Activated naive CD8-positive, alpha-beta T cell treated with anti-CD3 and anti-CD28 coated beads, Interleukin-2, amount 50 U/mL, for 24 hours (primary cell): ENCODE measurements around the gene CAV3.

Experiments used
- ATAC-seq: fragments of 150-1000 bp; cut with Tn5 transposase; one replicate; pipeline ENCODE4 v1.10.0; 2021
- DNase-seq: peaks from one replicate; pipeline ENCODE4 v3.0.0; 2021
- H3K27ac Mint-ChIP-seq: one replicate; pipeline ENCODE4 v1.8.0; 2021; ENCODE audit warnings: mild to moderate bottlenecking, mixed read lengths
- H3K27me3 Mint-ChIP-seq: one replicate; pipeline ENCODE4 v1.8.0; 2021; ENCODE audit warnings: mixed read lengths
- H3K36me3 Mint-ChIP-seq: one replicate; pipeline ENCODE4 v1.8.0; 2021; ENCODE audit warnings: low read depth, mixed read lengths
- H3K4me1 Mint-ChIP-seq: one replicate; pipeline ENCODE4 v1.8.0; 2021; ENCODE audit warnings: mixed read lengths
- H3K4me3 Mint-ChIP-seq: one replicate; pipeline ENCODE4 v1.8.0; 2021; ENCODE audit warnings: mild to moderate bottlenecking, moderate library complexity, mixed read lengths
- H3K9me3 Mint-ChIP-seq: one replicate; pipeline ENCODE4 v1.8.0; 2021; ENCODE audit warnings: mixed read lengths

Gene CAV3

GRCh38 chr3:8727605-8728512, 5.7 kb upstream of the CAV3 start:
- ATAC-seq (no peak), DNase-seq (no peak)
- Mint-ChIP-seq H3K27ac (no peak overlapping the region), H3K27me3 (peaks cover 2% of the 10 kb centered on the region), H3K36me3 (no peaks in the 10 kb centered on the region), H3K4me1 (no peaks in the 10 kb centered on the region), H3K4me3 (no peak overlapping the region), H3K9me3 (peaks cover 13% of the 10 kb centered on the region)

- no peak overlapping the region for H3K4me3 Mint-ChIP-seq
- H3K4me1 Mint-ChIP-seq: no peaks in the 10 kb centered on the region
- no peak for ATAC-seq
- H3K36me3 Mint-ChIP-seq: no peaks in the 10 kb centered on the region
- peaks cover 9% of the 10 kb centered on the region for H3K9me3 Mint-ChIP-seq
- H3K27ac Mint-ChIP-seq: no peak overlapping the region
- peaks cover 2% of the 10 kb centered on the region for H3K27me3 Mint-ChIP-seq
- no peak for DNase-seq
These were observed 4.1 kb upstream of the CAV3 start for GRCh38 chr3:8729479-8729878.

GRCh38 chr3:8730656-8731055, 2.9 kb upstream of the CAV3 start:
- H3K4me1 Mint-ChIP-seq: no peaks in the 10 kb centered on the region
- no peaks in the 10 kb centered on the region for H3K36me3 Mint-ChIP-seq
- H3K27ac Mint-ChIP-seq: no peak overlapping the region
- ATAC-seq: no peak
- H3K27me3 Mint-ChIP-seq: peaks cover 2% of the 10 kb centered on the region
- peaks cover 8% of the 10 kb centered on the region for H3K9me3 Mint-ChIP-seq
- no peak overlapping the region for H3K4me3 Mint-ChIP-seq
- DNase-seq: no peak

- Mint-ChIP-seq H3K36me3 (no peaks in the 10 kb centered on the region), H3K4me1 (no peaks in the 10 kb centered on the region), H3K27ac (no peak overlapping the region), H3K9me3 (no peaks in the 10 kb centered on the region), H3K27me3 (peaks cover 2% of the 10 kb centered on the region), H3K4me3 (no peak overlapping the region)
- ATAC-seq (no peak), DNase-seq (no peak)
These were observed 1.2 kb upstream of the CAV3 start for GRCh38 chr3:8732413-8732812.

- H3K9me3 Mint-ChIP-seq: no peaks in the 10 kb centered on the region
- no peak for DNase-seq
- H3K27me3 Mint-ChIP-seq: peaks cover 2% of the 10 kb centered on the region
- H3K4me3 Mint-ChIP-seq: no peak overlapping the region
- H3K27ac Mint-ChIP-seq: no peak overlapping the region
- H3K4me1 Mint-ChIP-seq: no peaks in the 10 kb centered on the region
- H3K36me3 Mint-ChIP-seq: no peaks in the 10 kb centered on the region
- ATAC-seq: no peak
These were observed 706 bp downstream of the CAV3 start for GRCh38 chr3:8734137-8734878.

DNA sequence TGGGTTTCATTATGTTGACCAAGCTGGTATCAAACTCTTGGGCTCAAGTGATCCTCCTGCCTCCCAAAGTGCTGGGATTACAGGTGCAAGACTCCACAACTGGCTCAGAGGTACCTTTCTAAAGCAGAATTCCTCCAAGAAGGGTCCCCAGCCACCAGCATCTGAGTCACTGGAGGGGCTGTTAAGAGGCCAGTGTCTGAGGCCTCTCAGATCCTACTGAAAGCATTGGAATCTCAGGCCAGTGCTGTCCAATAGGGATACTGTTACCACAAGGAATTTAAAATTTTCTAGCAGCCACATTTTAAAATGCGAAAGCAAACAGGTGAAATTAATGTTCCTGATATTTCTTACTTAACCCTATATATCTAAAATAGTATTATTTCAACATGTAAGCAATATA, 1.3 kb downstream of the CAV3 start:
- peaks cover 2% of the 10 kb centered on the region for H3K27me3 Mint-ChIP-seq
- no peaks in the 10 kb centered on the region for H3K9me3 Mint-ChIP-seq
- H3K4me3 Mint-ChIP-seq: no peak overlapping the region
- H3K4me1 Mint-ChIP-seq: peaks cover under 1% of the 10 kb centered on the region
- no peak overlapping the region for H3K27ac Mint-ChIP-seq
- ATAC-seq (no peak), DNase-seq (no peak)
- H3K36me3 Mint-ChIP-seq: no peaks in the 10 kb centered on the region

- Mint-ChIP-seq H3K4me1 (peaks cover 4% of the 10 kb centered on the region), H3K27me3 (peaks cover 2% of the 10 kb centered on the region), H3K27ac (no peak overlapping the region), H3K4me3 (no peak overlapping the region), H3K9me3 (no peaks in the 10 kb centered on the region), H3K36me3 (no peaks in the 10 kb centered on the region)
- no peak for DNase-seq
- ATAC-seq: no peak
These were observed 2.8 kb downstream of the CAV3 start for GRCh38 chr3:8736436-8736835.

DNA sequence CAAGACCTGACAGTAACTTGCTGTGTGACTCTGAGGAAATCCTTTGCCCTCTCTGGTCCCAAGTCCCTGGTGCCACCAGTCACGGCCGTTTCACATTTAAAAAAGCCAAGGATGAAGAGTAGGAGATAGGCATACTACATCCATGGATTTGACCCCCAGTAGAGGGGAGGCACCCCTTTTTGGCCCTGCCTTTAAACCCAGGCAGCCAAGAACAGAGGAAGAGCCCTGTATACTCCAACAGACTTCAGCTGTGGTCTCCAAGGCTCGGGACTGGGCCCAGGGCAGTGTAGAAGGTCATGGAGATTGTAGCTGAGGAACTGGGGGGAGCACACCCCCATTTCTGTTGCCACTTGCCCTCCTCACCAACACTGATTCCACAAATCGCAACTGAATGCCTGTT, 3.7 kb downstream of the CAV3 start:
- no peak overlapping the region for H3K4me3 Mint-ChIP-seq
- peaks cover 4% of the 10 kb centered on the region for H3K4me1 Mint-ChIP-seq
- no peaks in the 10 kb centered on the region for H3K9me3 Mint-ChIP-seq
- DNase-seq: no peak
- no peaks in the 10 kb centered on the region for H3K36me3 Mint-ChIP-seq
- no peak for ATAC-seq
- no peak overlapping the region for H3K27ac Mint-ChIP-seq
- H3K27me3 Mint-ChIP-seq: peaks cover 2% of the 10 kb centered on the region

GRCh38 chr3:8737823-8738222, 4.2 kb downstream of the CAV3 start:
- ATAC-seq: no peak
- H3K27ac Mint-ChIP-seq: no peak overlapping the region
- no peak overlapping the region for H3K4me3 Mint-ChIP-seq
- H3K4me1 Mint-ChIP-seq: peaks cover 4% of the 10 kb centered on the region
- H3K36me3 Mint-ChIP-seq: no peaks in the 10 kb centered on the region
- H3K27me3 Mint-ChIP-seq: no peaks in the 10 kb centered on the region
- no peaks in the 10 kb centered on the region for H3K9me3 Mint-ChIP-seq
- DNase-seq: no peak

DNA sequence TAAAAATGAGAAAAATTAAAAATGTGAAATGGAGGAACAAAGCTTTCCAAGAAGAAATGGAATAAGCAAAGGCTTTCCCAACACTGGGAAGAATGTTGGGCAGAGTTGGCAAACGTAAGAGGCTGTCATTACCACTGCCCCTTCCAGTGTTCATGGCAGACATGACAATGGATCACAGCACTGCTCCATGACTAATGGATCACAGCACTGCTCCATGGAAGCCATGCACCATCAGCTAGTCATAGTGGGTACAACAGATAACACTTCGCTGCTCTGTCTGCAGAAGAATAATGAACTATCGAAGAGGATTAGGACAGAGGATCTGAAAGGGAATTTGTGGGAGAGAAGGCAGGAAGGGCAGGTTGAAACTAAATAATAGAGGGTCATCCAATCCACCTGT, 5.0 kb downstream of the CAV3 start:
- Mint-ChIP-seq H3K36me3 (no peaks in the 10 kb centered on the region), H3K9me3 (no peaks in the 10 kb centered on the region), H3K4me3 (no peak overlapping the region), H3K27me3 (no peaks in the 10 kb centered on the region), H3K27ac (no peak overlapping the region), H3K4me1 (peaks cover 4% of the 10 kb centered on the region)
- no peak for DNase-seq
- no peak for ATAC-seq

DNA sequence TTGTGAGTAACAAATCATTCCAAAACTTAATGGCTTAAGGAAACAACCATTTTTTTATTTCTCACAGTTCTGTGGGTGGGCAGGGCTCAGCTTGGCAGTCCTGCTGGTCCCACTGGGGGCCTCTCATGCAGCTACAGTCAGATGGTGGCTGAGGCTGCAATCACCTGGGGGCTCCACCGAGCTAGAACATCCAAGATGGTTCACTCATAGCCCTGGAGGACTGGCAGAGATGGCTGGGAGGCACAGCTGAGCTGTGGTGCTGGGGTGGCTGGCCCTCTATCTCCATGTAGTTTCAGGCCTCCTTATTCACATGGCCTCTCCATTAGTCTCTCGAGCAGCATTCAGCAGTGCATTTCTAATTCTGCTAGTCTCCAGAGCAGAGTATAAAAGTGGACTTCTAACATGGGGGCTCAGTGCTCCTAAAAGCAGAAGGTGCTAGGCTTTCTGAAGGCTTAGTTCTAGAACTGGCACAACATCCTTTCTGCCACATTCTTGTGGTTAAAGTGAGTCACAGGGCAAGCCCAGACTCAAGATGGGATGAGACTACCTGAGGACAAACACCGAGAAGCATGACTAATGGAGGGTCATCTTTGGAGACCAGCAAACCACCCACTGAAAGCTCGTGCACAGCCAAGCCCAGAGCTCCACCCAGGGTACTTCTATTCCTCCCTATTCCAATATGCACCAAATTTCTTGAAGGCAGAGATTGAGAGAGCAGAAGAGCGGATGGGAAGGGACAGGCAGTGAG, 6.3 kb downstream of the CAV3 start:
- ATAC-seq (peak; percentile 54), DNase-seq (no peak)
- peaks cover 4% of the 10 kb centered on the region for H3K4me1 Mint-ChIP-seq
- H3K27me3 Mint-ChIP-seq: no peaks in the 10 kb centered on the region
- no peaks in the 10 kb centered on the region for H3K36me3 Mint-ChIP-seq
- H3K27ac Mint-ChIP-seq: no peak overlapping the region
- no peaks in the 10 kb centered on the region for H3K9me3 Mint-ChIP-seq
- H3K4me3 Mint-ChIP-seq: no peak overlapping the region

GRCh38 chr3:8741581-8742261, 8.1 kb downstream of the CAV3 start:
- no peaks in the 10 kb centered on the region for H3K36me3 Mint-ChIP-seq
- H3K9me3 Mint-ChIP-seq: no peaks in the 10 kb centered on the region
- no peaks in the 10 kb centered on the region for H3K27me3 Mint-ChIP-seq
- ATAC-seq (no peak), DNase-seq (no peak)
- H3K4me3 Mint-ChIP-seq: no peak overlapping the region
- H3K4me1 Mint-ChIP-seq: peaks cover 4% of the 10 kb centered on the region
- no peak overlapping the region for H3K27ac Mint-ChIP-seq

GRCh38 chr3:8743021-8743601, 9.5 kb downstream of the CAV3 start:
- no peaks in the 10 kb centered on the region for H3K36me3 Mint-ChIP-seq
- DNase-seq: no peak
- H3K4me1 Mint-ChIP-seq: peaks cover 4% of the 10 kb centered on the region
- no peak overlapping the region for H3K4me3 Mint-ChIP-seq
- H3K27me3 Mint-ChIP-seq: no peaks in the 10 kb centered on the region
- no peak overlapping the region for H3K27ac Mint-ChIP-seq
- no peak for ATAC-seq
- no peaks in the 10 kb centered on the region for H3K9me3 Mint-ChIP-seq

DNA sequence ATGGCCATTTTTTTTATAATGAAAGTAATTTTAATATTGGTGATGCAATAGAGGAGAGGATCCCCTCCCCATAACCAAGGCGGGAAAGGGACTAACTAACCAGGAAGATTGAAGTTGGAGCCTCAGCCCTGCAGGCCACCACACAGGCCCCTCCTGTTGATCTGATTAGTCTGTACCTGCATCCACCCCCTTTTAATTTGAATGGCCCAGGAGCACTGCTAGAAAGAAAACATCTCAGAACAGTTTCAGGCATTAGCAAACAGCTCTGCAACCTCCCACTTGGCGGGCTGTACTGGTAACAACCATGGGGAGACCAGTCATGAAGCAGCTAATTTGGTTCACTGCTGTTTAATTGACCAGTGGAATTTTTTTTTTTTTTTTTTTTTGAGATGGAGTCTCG, 10.3 kb downstream of the CAV3 start:
- ATAC-seq (no peak), DNase-seq (no peak)
- Mint-ChIP-seq H3K4me1 (peaks cover 4% of the 10 kb centered on the region), H3K27ac (no peak overlapping the region), H3K36me3 (no peaks in the 10 kb centered on the region), H3K9me3 (no peaks in the 10 kb centered on the region), H3K27me3 (no peaks in the 10 kb centered on the region), H3K4me3 (no peak overlapping the region)
